K562 (cell line): Measurements from ENCODE around the gene VSIG10L. TPM values are rescaled to one million over a fixed set of nuclear protein-coding genes. Genes with fewer than 3 reads are reported as not detected.

Experiments
- ARNT ChIP-seq, 2 experiments: fragments of 450-650 bp; IDR thresholded peaks; 2 replicates each; pipeline ENCODE4 v1.6.1; 2016; ENCODE audit warnings: mild to moderate bottlenecking in 1 of 2
- CAMTA2 ChIP-seq: fragments of 250-450 bp; sonication (Bioruptor Pico); conservative IDR thresholded peaks from 2 replicates; pipeline ENCODE4 v1.5.1; 2022
- ELF4 ChIP-seq: fragments of 450-650 bp; formaldehyde crosslinking; IDR thresholded peaks from 2 replicates; pipeline ENCODE4 v1.4.0; 2022; ENCODE audit warnings: missing genetic modification characterization
- EP300 ChIP-seq: IDR thresholded peaks from 2 replicates; pipeline ENCODE4 v1.6.1; 2012; ENCODE audit warnings: low read length, improper control_type of control experiment
- HDAC2 ChIP-seq: fragments of 450-650 bp; IDR thresholded peaks from 2 replicates; pipeline ENCODE4 v1.6.1; 2016; ENCODE audit warnings: mild to moderate bottlenecking
- HMG20A ChIP-seq: fragments of 450-650 bp; formaldehyde crosslinking; conservative IDR thresholded peaks from 2 replicates; pipeline ENCODE4 v1.4.0; 2020; ENCODE audit warnings: mild to moderate bottlenecking, mixed read lengths
- ILF3 ChIP-seq: fragments of 450-650 bp; IDR thresholded peaks from 2 replicates; pipeline ENCODE4 v1.6.1; 2018; ENCODE audit warnings: antibody characterized with exemption, mild to moderate bottlenecking, moderate library complexity, borderline replicate concordance
- MTA2 ChIP-seq: fragments of 450-650 bp; IDR thresholded peaks from 2 replicates; pipeline ENCODE4 v1.6.1; 2016; ENCODE audit warnings: low read depth
- SMARCA4 ChIP-seq: fragments of 450-650 bp; IDR thresholded peaks from 2 replicates; pipeline ENCODE4 v1.6.1; 2016
- SNRNP70 ChIP-seq: fragments of 200-400 bp; formaldehyde crosslinking; optimal IDR thresholded peaks from 2 replicates; pipeline ENCODE3; 2017; ENCODE audit warnings: low read depth, low read length
- TCF7L2 ChIP-seq: fragments of 150-350 bp; IDR thresholded peaks from 2 replicates; pipeline ENCODE4 v1.6.1; 2016; ENCODE audit warnings: low read depth, mild to moderate bottlenecking, low read length, moderate library complexity
- U2AF1 ChIP-seq: fragments of 200-400 bp; formaldehyde crosslinking; optimal IDR thresholded peaks from 2 replicates; pipeline ENCODE3; 2017; ENCODE audit warnings: mild to moderate bottlenecking, low read depth, low read length, moderate library complexity
- ZC3H4 ChIP-seq: sonication (generic); formaldehyde crosslinking; IDR thresholded peaks from 2 replicates; pipeline ENCODE4 v1.9.0; 2021; ENCODE audit warnings: missing genetic modification reagents, borderline replicate concordance
- ZNF507 ChIP-seq: conservative IDR thresholded peaks from 2 replicates; pipeline ENCODE4 v1.6.1; 2017; ENCODE audit warnings: missing genetic modification characterization, missing compliant biosample characterization
- ZNF778 ChIP-seq: fragments of 450-650 bp; formaldehyde crosslinking; IDR thresholded peaks from 2 replicates; pipeline ENCODE4 v1.4.0; 2020; ENCODE audit warnings: mild to moderate bottlenecking, moderate library complexity
- polyA plus RNA-seq, 8 experiments: library from polyadenylated mRNA; depleted of rRNA in 4 of 8; stranded (reverse) in 5 of 8; unstranded in 3 of 8; fragments of >200 nt; fragmentation: Nextera tagmentation in 2 of 8; fragmentation: Illumina TruSeq in 1 of 8; extraction: Ambion mirVana in 2 of 8; extraction: Trizol in 1 of 8; gene quantifications; 2 replicates each; pipeline versions ENCODE4 v1.2.1 to v1.2.3, GENCODE V29; 2011 to 2014; ENCODE audit warnings: inconsistent platforms in 1 of 8, missing spikeins in 1 of 8
- total RNA-seq, 7 experiments: library from RNA; depleted of rRNA in 6 of 7; stranded (reverse); fragments of >200 nt in 6 of 7; fragmentation: Illumina TruSeq in 2 of 7; extraction: Trizol in 2 of 7; gene quantifications; 2 replicates each; pipeline versions ENCODE4 v1.2.1 to v1.2.3, GENCODE V29; 2011 to 2021; ENCODE audit warnings: low replicate concordance in 1 of 7
- TF ChIP-seq, protein P1 (sequence below): fragments of 150-350 bp; conservative IDR thresholded peaks from 2 replicates; pipeline ENCODE4 v1.6.1; 2014; ENCODE audit warnings: low read length

The VSIG10L gene
- total and polyA plus RNA-seq, 9 of the 15 experiments (the other 6 are each of a cell fraction or from before 2014, with no cell fraction given): 1.1 to 7.6 (median 2.2) TPM

DNA sequence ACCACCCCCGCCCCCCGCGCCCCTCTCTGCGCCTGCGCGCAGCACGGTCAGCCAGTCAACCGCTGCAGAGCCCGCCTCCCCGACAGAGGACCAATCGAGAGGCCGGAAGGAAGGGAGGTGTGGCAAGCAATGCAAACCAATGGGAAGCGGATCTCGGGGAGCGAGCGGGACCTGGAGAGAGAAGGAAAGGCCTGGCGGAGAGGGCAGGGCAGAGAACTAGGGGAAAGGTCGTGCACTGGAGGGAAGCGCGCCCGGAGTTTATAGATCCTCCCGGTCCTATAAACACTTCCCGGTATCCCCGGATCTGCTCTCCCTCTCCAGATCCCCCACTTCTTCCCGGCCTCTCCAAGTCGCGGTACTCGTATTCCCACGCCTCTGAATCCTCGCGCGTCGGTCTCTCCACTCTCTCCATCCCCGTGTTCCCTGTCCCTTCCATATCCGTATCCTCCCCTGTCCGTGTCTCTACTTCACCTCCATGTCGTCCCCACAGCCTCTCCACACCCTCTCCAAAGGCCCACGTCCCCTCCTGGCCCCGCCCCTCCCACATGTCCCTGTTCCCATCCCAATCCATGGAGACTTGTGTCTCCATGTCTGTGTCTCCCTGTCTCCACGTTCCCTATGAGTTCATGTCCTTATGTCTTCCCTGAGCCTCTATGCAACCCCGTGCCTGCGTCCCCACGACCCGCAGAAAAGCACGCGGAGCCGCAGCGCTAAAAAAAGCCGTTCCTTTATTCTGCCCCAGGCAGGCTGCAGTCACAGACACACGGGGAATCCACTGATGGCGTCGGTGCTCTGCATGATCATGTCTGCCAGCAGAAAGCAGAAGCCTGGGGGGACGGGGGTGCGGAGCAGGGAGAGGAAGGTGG lies 24.7 kb upstream of the VSIG10L start (continued):
- TF ChIP-seq, protein P1, sequence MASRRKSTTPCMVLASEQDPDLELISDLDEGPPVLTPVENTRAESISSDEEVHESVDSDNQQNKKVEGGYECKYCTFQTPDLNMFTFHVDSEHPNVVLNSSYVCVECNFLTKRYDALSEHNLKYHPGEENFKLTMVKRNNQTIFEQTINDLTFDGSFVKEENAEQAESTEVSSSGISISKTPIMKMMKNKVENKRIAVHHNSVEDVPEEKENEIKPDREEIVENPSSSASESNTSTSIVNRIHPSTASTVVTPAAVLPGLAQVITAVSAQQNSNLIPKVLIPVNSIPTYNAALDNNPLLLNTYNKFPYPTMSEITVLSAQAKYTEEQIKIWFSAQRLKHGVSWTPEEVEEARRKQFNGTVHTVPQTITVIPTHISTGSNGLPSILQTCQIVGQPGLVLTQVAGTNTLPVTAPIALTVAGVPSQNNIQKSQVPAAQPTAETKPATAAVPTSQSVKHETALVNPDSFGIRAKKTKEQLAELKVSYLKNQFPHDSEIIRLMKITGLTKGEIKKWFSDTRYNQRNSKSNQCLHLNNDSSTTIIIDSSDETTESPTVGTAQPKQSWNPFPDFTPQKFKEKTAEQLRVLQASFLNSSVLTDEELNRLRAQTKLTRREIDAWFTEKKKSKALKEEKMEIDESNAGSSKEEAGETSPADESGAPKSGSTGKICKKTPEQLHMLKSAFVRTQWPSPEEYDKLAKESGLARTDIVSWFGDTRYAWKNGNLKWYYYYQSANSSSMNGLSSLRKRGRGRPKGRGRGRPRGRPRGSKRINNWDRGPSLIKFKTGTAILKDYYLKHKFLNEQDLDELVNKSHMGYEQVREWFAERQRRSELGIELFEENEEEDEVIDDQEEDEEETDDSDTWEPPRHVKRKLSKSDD: no peak
- peak; percentile 39; the same call in 1 of the 2 replicates for TF ChIP-seq SMARCA4
- TF ChIP-seq U2AF1: no peak
- no peak for TF ChIP-seq CAMTA2
- peak; percentile 71; the same call in 1 of the 2 replicates for TF ChIP-seq ZC3H4 (CRISPR knock-in tag)
- no peak for TF ChIP-seq HMG20A (CRISPR knock-in tag)
- 0 out of 4 replicates have a peak, but pooled peaks have one; percentile 39 to 62 for TF ChIP-seq ARNT (IDR thresholded peaks at IDR 0.05)
- no peak for TF ChIP-seq SNRNP70
- no peak for TF ChIP-seq ZNF778 (CRISPR knock-in tag)
- TF ChIP-seq MTA2: 0 out of 2 replicates have a peak, but pooled peaks have one; percentile 31
- no peak for TF ChIP-seq EP300
- peak; percentile 32; the same call in 1 of the 2 replicates for TF ChIP-seq HDAC2
- TF ChIP-seq ILF3: peak; percentile 65; the same call in 1 of the 2 replicates
- TF ChIP-seq TCF7L2: 0 out of 2 replicates have a peak, but pooled peaks have one; percentile 6
- TF ChIP-seq ELF4 (CRISPR knock-in tag): peak; percentile 77; the same call in 1 of the 2 replicates
- TF ChIP-seq ZNF507 (tag): no peak
